Thymus (tissue), 11 donors: Measurements from ENCODE around the gene ZFPM1. TPM values are rescaled to one million over a fixed set of nuclear protein-coding genes. Genes with fewer than 3 reads are reported as not detected.
A peak's percentile ranks its signal among the peaks of the same experiment; 100 is the strongest.
"Not testable (repeated sequence)": the region's sequence is repeated elsewhere in the genome, so short reads cannot be mapped to it uniquely, and the experiment has no call there.

Experiments
- DNase-seq, 9 donors: peaks; one replicate each; pipeline ENCODE4 v3.0.0-alpha.2; 2013; ENCODE audit warnings: low spot score in 9 of 9, low read depth in 6 of 9, missing footprints in 1 of 9
- H3K27ac ChIP-seq, 2 donors: one replicate each; pipeline ENCODE4 v1.5.1; 2013; ENCODE audit warnings: control low read depth in 1 of 2, low read depth in 1 of 2, low read length in 1 of 2, mild to moderate bottlenecking in 1 of 2, moderate library complexity in 1 of 2
- H3K27me3 ChIP-seq, 2 donors: one replicate each; pipeline ENCODE4 v1.5.1; 2013; ENCODE audit warnings: low read length in 1 of 2; ENCODE audit not compliant: control insufficient read depth in 2 of 2, insufficient read depth in 1 of 2
- H3K36me3 ChIP-seq, 2 donors: one replicate each; pipeline ENCODE4 v1.5.1; 2013; ENCODE audit warnings: low read length in 1 of 2, mild to moderate bottlenecking in 1 of 2, moderate library complexity in 1 of 2; ENCODE audit not compliant: control insufficient read depth in 2 of 2, insufficient read depth in 2 of 2
- H3K4me1 ChIP-seq, 2 donors: one replicate each; pipeline ENCODE4 v1.5.1; 2013; ENCODE audit warnings: low read length in 2 of 2; ENCODE audit not compliant: control insufficient read depth in 2 of 2, insufficient read depth in 2 of 2
- H3K4me3 ChIP-seq, 2 donors: one replicate each; pipeline ENCODE4 v1.5.1; 2013; ENCODE audit warnings: low read length in 2 of 2, control low read depth in 1 of 2, mild to moderate bottlenecking in 1 of 2
- H3K9me3 ChIP-seq, 2 donors: one replicate each; pipeline ENCODE4 v1.5.1; 2013; ENCODE audit warnings: low read length in 1 of 2, mild to moderate bottlenecking in 1 of 2; ENCODE audit not compliant: control insufficient read depth in 2 of 2, insufficient read depth in 1 of 2
- WGBS: extraction: QIAGEN DNeasy Blood & Tissue Kit; methylation state at CpG from one replicate; pipeline ENCODE4 v1.1.7; 2013; 5-methylcytosine and 5-hydroxymethylcytosine counted together
- polyA plus RNA-seq: library from polyadenylated mRNA; stranded (reverse); fragments of 200-250 nt; gene quantifications from one replicate; pipeline ENCODE4 v1.2.3, GENCODE V29; 2013
- total RNA-seq: library from RNA; stranded (reverse); fragments of 120-200 nt; gene quantifications from one replicate; pipeline ENCODE4 v1.2.4, GENCODE V29; 2013
- donor health status: healthy.

The ZFPM1 gene
- total and polyA plus RNA-seq, 2 donors = 1.6 to 4.2 TPM

GRCh38 chr16:88478889-88479792 is 26.1 kb downstream of the ZFPM1 start:
- Histone ChIP-seq H3K4me1 (peaks cover 55 to 72% of the 10 kb centered on the region in 2 donors), H3K9me3 (peaks cover 0 to 1% of the 10 kb centered on the region in 2 donors), H3K27ac (peak overlapping the region in 1 of 2 donors; percentile 72), H3K36me3 (peaks cover 0 to 17% of the 10 kb centered on the region in 2 donors), H3K27me3 (no peaks in the 10 kb centered on the region), H3K4me3 (no peak overlapping the region)
- WGBS = 83% methylated on average over 39 of the region's 39 CpGs
- DNase-seq = no peak

- peaks cover 55 to 72% of the 10 kb centered on the region in 2 donors for H3K4me1 ChIP-seq
- DNase-seq = peak in 5 of 9 donors; percentile 71 to 91 (median 77)
- WGBS = 21% methylated on average over 28 of the region's 28 CpGs
- no peaks in the 10 kb centered on the region for H3K27me3 ChIP-seq
- H3K27ac ChIP-seq = peak overlapping the region in 1 of 2 donors; percentile 75
- peaks cover 0 to 16% of the 10 kb centered on the region in 2 donors for H3K36me3 ChIP-seq
- H3K9me3 ChIP-seq = peaks cover 0 to 1% of the 10 kb centered on the region in 2 donors
- H3K4me3 ChIP-seq = peak overlapping the region in 1 of 2 donors; percentile 0
Measured at GRCh38 chr16:88479793-88480760, 27.0 kb downstream of the ZFPM1 start.

DNA sequence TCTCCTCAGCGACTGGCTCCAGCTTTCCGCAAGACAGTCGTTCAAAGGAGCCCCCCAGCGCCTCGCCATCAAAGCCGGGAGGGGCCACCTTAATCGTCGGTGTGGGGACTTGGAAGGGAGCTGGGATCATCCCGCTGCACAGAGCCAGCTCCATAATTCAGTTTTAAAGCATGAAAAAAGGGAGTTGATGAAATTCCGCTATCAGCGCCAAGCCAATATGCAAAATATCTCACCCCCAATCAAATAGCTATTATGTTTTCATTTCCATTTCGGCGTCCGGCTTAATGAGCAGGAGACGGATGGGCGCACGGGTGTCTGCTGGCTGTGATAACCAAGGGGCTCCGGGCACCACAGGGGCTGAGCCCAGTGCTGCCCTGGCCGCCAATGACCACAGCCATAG is 27.7 kb downstream of the ZFPM1 start:
- H3K4me3 ChIP-seq = no peak overlapping the region
- H3K27me3 ChIP-seq = no peaks in the 10 kb centered on the region
- H3K4me1 ChIP-seq = peaks cover 55 to 71% of the 10 kb centered on the region in 2 donors
- H3K36me3 ChIP-seq = peaks cover 1 to 18% of the 10 kb centered on the region in 2 donors
- no peak for DNase-seq
- H3K27ac ChIP-seq = no peak overlapping the region
- 94% methylated on average over 19 of the region's 19 CpGs for WGBS
- peaks cover 0 to 1% of the 10 kb centered on the region in 2 donors for H3K9me3 ChIP-seq

GRCh38 chr16:88481851-88482250 is 28.8 kb downstream of the ZFPM1 start:
- H3K27ac ChIP-seq = no peak overlapping the region
- H3K4me3 ChIP-seq = no peak overlapping the region
- 54% methylated on average over 9 of the region's 9 CpGs for WGBS
- DNase-seq = peak in 1 of 9 donors; percentile 39
- peaks cover 9 to 28% of the 10 kb centered on the region in 2 donors for H3K36me3 ChIP-seq
- peaks cover 51 to 61% of the 10 kb centered on the region in 2 donors for H3K4me1 ChIP-seq
- H3K27me3 ChIP-seq = no peaks in the 10 kb centered on the region
- H3K9me3 ChIP-seq = peaks cover 1 to 4% of the 10 kb centered on the region in 2 donors

DNA sequence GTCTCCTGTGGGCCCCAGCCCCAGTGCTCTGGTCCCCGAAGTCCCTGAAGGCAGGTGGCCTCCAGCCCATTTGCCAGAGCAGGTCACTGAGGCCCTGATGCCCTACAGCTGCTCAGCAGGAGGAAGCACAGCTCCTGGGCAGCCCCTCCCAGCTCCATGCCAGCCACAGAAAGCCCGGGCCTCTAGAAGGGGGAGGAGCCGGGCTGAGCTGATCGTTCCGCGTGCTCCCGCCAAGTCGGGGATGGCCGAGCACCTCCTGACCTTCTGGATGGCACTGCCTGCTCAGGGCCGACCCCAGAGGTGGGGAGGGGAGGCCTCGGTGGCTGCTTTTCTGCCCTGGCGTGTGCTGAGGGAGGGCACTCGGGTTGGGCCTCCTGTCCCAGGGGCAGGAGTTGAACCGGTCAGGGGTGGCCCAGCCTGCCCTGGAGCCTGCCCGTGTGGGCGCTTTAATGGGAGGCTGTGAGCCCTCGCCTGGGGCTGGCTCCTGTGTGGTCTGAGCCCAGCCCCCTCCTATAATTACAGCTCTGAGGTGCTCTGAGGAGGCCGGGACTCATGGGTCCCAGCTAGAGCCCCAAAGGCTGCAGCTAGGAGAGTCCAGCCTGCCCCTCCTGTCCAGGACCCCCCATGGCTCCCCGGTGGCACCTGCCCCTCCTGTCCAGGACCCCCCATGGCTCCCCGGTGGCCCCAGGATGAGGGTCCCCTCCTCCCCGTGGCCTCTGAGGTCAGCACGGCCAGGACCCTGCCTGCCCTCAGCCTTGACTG is 29.7 kb downstream of the ZFPM1 start:
- Histone ChIP-seq H3K27ac (no peak overlapping the region), H3K4me3 (no peak overlapping the region), H3K27me3 (no peaks in the 10 kb centered on the region), H3K9me3 (peaks cover 0 to 4% of the 10 kb centered on the region in 2 donors), H3K36me3 (peaks cover 14 to 31% of the 10 kb centered on the region in 2 donors), H3K4me1 (peaks cover 41 to 51% of the 10 kb centered on the region in 2 donors)
- DNase-seq = no peak
- WGBS = 95% methylated on average over 22 of the region's 22 CpGs

- Histone ChIP-seq H3K27ac (no peak overlapping the region), H3K4me3 (no peak overlapping the region)
Measured at GRCh38 chr16:88483392-88483641, 30.2 kb downstream of the ZFPM1 start.

DNA sequence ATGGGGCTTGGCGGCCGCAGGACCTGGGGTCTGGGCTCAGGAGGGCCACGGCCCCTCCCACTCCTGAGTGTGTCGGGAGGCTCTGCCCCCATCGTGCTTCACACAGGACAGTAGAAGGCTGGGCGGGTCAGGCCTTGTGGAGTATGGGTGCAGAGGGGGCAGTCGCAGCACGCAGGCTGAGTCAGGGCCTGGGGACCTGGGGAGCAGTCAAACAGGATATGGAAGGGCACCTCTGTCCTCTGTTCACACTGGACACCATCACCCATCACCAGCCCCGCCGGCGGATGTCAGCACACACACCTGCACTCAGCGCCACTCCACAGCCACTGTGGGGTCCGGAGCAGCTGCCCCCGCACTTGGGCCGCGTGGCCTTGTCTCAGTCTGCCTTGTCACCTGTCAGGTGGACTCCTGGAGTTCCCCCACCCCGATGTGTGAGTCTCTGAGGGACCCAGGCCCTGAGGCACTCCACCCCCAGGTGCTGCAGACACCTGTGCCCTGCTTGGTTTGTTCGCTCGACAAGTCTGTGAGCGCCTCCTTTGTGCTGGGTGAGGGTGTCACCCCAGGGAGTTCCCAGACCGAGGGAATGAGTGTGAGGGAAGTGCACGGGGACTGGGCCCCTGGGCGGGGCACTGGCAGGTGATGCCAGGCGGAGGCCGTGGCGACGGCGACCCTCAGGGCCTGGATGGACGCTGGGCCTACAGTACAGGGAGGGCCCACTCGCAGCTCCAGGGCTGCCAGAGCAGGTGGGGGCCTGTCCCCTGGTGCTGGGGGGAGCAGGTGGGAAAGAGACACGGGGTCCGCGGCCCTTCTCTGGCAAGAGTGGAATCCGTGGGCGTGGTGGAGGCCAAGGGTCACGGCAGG is 31.7 kb downstream of the ZFPM1 start:
- Histone ChIP-seq H3K4me3 (no peak overlapping the region), H3K9me3 (peaks cover 0 to 4% of the 10 kb centered on the region in 2 donors), H3K36me3 (peaks cover 14 to 39% of the 10 kb centered on the region in 2 donors), H3K4me1 (peaks cover 23 to 33% of the 10 kb centered on the region in 2 donors), H3K27me3 (no peaks in the 10 kb centered on the region), H3K27ac (no peak overlapping the region)
- WGBS = 97% methylated on average over 36 of the region's 36 CpGs
- no peak for DNase-seq

More at GRCh38 chr16:88483392-88483641, 30.2 kb downstream of the ZFPM1 start:
- WGBS = 90% methylated on average over 8 of the region's 8 CpGs
- Histone ChIP-seq H3K27me3 (no peaks in the 10 kb centered on the region), H3K36me3 (peaks cover 14 to 31% of the 10 kb centered on the region in 2 donors), H3K4me1 (peaks cover 36 to 46% of the 10 kb centered on the region in 2 donors), H3K9me3 (peaks cover 0 to 4% of the 10 kb centered on the region in 2 donors)
- no peak for DNase-seq

- not testable (repeated sequence) for H3K27me3 ChIP-seq, DNase-seq, H3K4me3 ChIP-seq, H3K27ac ChIP-seq, H3K9me3 ChIP-seq
- WGBS = 99% methylated on average over 8 of the region's 8 CpGs
- Histone ChIP-seq H3K4me1 (peaks cover 17 to 27% of the 10 kb centered on the region in 2 donors), H3K36me3 (peaks cover 14 to 42% of the 10 kb centered on the region in 2 donors)
Measured at GRCh38 chr16:88485366-88485741, 32.3 kb downstream of the ZFPM1 start.
